Measurements from ENCODE around the gene SLC29A4.
"Not testable (repeated sequence)": the region's sequence is repeated elsewhere in the genome, so short reads cannot be mapped to it uniquely, and the experiment has no call there.

Gene SLC29A4

GRCh38 chr7:5274441-5274840 lies 8.3 kb upstream of the SLC29A4 start:
- DNase-seq (ENCODE audit: low spot score): no peak

GRCh38 chr7:5274985-5275431 lies 7.7 kb upstream of the SLC29A4 start:
- not testable (repeated sequence) for DNase-seq (ENCODE audit: low spot score)

- not testable (repeated sequence) for DNase-seq (ENCODE audit: low spot score)
These were observed 7.2 kb upstream of the SLC29A4 start for GRCh38 chr7:5275510-5275909.

GRCh38 chr7:5276123-5276522 lies 6.6 kb upstream of the SLC29A4 start:
- not testable (repeated sequence) for DNase-seq (ENCODE audit: low spot score)

- no peak for DNase-seq (ENCODE audit: low spot score)
These were observed 6.1 kb upstream of the SLC29A4 start for GRCh38 chr7:5276611-5277010.

- DNase-seq (ENCODE audit: low spot score): no peak
These were observed 4.0 kb upstream of the SLC29A4 start for GRCh38 chr7:5278766-5279165.

- DNase-seq (ENCODE audit: low spot score): no peak
These were observed 3.0 kb upstream of the SLC29A4 start for GRCh38 chr7:5279734-5280133.

GRCh38 chr7:5281598-5282500 lies 894 bp upstream of the SLC29A4 start:
- DNase-seq (ENCODE audit: low spot score): not testable (repeated sequence)

- no peak for DNase-seq (ENCODE audit: low spot score)
These were observed 919 bp downstream of the SLC29A4 start for GRCh38 chr7:5283421-5284303.

- no peak for DNase-seq (ENCODE audit: low spot score)
These were observed 1.9 kb downstream of the SLC29A4 start for GRCh38 chr7:5284304-5285281.

GRCh38 chr7:5286933-5287332 lies 4.2 kb downstream of the SLC29A4 start:
- DNase-seq (ENCODE audit: low spot score): no peak

- DNase-seq (ENCODE audit: low spot score): not testable (repeated sequence)
These were observed 4.6 kb downstream of the SLC29A4 start for GRCh38 chr7:5287373-5287772.

GRCh38 chr7:5287802-5288201 lies 5.1 kb downstream of the SLC29A4 start:
- no peak for DNase-seq (ENCODE audit: low spot score)

GRCh38 chr7:5288560-5288959 lies 5.8 kb downstream of the SLC29A4 start:
- not testable (repeated sequence) for DNase-seq (ENCODE audit: low spot score)

- no peak for DNase-seq (ENCODE audit: low spot score)
These were observed 6.6 kb downstream of the SLC29A4 start for GRCh38 chr7:5289355-5289754.

GRCh38 chr7:5291301-5291700 lies 8.6 kb downstream of the SLC29A4 start:
- DNase-seq (ENCODE audit: low spot score): no peak

GRCh38 chr7:5291711-5292335 lies 9.1 kb downstream of the SLC29A4 start:
- DNase-seq (ENCODE audit: low spot score): not testable (repeated sequence)

- DNase-seq (ENCODE audit: low spot score): no peak
These were observed 11.6 kb downstream of the SLC29A4 start for GRCh38 chr7:5294169-5294987.

- DNase-seq (ENCODE audit: low spot score): no peak
These were observed 12.6 kb downstream of the SLC29A4 start for GRCh38 chr7:5295039-5296014.
